H1 (cell line): ENCODE measurements around the gene DRAXIN. TPM values are rescaled to one million over a fixed set of nuclear protein-coding genes. Genes with fewer than 3 reads are reported as not detected.

Source experiments
- CTCF ChIA-PET: fragments of 300-600 bp; sonication (Branson Sonifier 250); formaldehyde crosslinking; loops from one replicate; lab custom pipeline; 2021; ENCODE audit not compliant: partially characterized antibody; lab: Charles Lee
- POLR2A ChIA-PET: fragments of 300-600 bp; sonication (Branson Sonifier 250); formaldehyde crosslinking; loops from one replicate; lab custom pipeline; 2021; ENCODE audit warnings: inconsistent platforms; ENCODE audit not compliant: partially characterized antibody; lab: Charles Lee
- DNase-seq, 2 experiments: peaks; one replicate each; pipeline versions ENCODE4 v3.0.0 to v3.0.0-alpha.2; 2010 to 2022; ENCODE audit warnings: low spot score in 2 of 2, low read depth in 1 of 2, mixed read lengths in 1 of 2
- FAIRE-seq: peaks from 2 replicates; lab custom pipeline; 2011; peaks lifted over from hg19 to GRCh38; lab: Jason Lieb, UNC
- H2AFZ ChIP-seq: 2 replicates; pipeline ENCODE4 v1.8.1; 2012; ENCODE audit warnings: low read length, inconsistent platforms
- H2AK5ac ChIP-seq: 2 replicates; pipeline ENCODE4 v1.6.1; 2013; ENCODE audit warnings: low read depth, low read length
- H2BK120ac ChIP-seq: replicated peaks from 2 replicates; pipeline ENCODE3; 2013; ENCODE audit warnings: low read depth, low read length, inconsistent platforms
- H2BK12ac ChIP-seq: 2 replicates; pipeline ENCODE4 v1.6.1; 2013; ENCODE audit warnings: low read depth, low read length
- H2BK15ac ChIP-seq: 2 replicates; pipeline ENCODE4 v1.6.1; 2013; ENCODE audit warnings: low read length
- H2BK20ac ChIP-seq: 2 replicates; pipeline ENCODE4 v1.6.1; 2013; ENCODE audit warnings: low read length
- H2BK5ac ChIP-seq: 2 replicates; pipeline ENCODE4 v1.6.1; 2013; ENCODE audit warnings: low read depth, low read length
- H3K14ac ChIP-seq: 2 replicates; pipeline ENCODE4 v1.6.1; 2013; ENCODE audit warnings: inconsistent platforms; ENCODE audit not compliant: insufficient read length
- H3K18ac ChIP-seq: 2 replicates; pipeline ENCODE4 v1.6.1; 2013; ENCODE audit warnings: low read length; ENCODE audit errors: extremely low read depth
- H3K23ac ChIP-seq: 2 replicates; pipeline ENCODE4 v1.6.1; 2013; ENCODE audit warnings: inconsistent platforms; ENCODE audit not compliant: insufficient read length
- H3K23me2 ChIP-seq: 2 replicates; pipeline ENCODE4 v1.6.1; 2013; ENCODE audit warnings: low read depth, low read length
- H3K27ac ChIP-seq: 2 replicates; pipeline ENCODE4 v1.6.1; 2011; ENCODE audit warnings: low read depth, low read length, inconsistent platforms
- H3K27me3 ChIP-seq, 4 experiments: replicated peaks in 1 of 4; 1 replicate in 1 of 4; 2 replicates in 3 of 4; pipeline versions ENCODE4 v1.6.1 to v1.8.1; 2011 to 2013; ENCODE audit warnings: low read length in 3 of 4, mild to moderate bottlenecking in 3 of 4, inconsistent platforms in 2 of 4, mixed read lengths in 2 of 4, moderate library complexity in 1 of 4; ENCODE audit not compliant: control insufficient read depth in 3 of 4, insufficient read depth in 3 of 4; ENCODE audit errors: extremely low read depth in 1 of 4
- H3K36me3 ChIP-seq, 4 experiments: 2 replicates each; pipeline versions ENCODE4 v1.6.1 to v1.8.1; 2011 to 2013; ENCODE audit warnings: mild to moderate bottlenecking in 4 of 4, low read length in 3 of 4, moderate library complexity in 2 of 4, control low read depth in 1 of 4, inconsistent platforms in 1 of 4; ENCODE audit not compliant: insufficient read depth in 4 of 4, control insufficient read depth in 2 of 4
- H3K4ac ChIP-seq: replicated peaks from 2 replicates; pipeline ENCODE3; 2013; ENCODE audit warnings: low read length, low read depth, mixed read lengths, inconsistent platforms; ENCODE audit not compliant: insufficient read length
- H3K4me1 ChIP-seq, 4 experiments: replicated peaks in 1 of 4; 1 replicate in 1 of 4; 2 replicates in 3 of 4; pipeline versions ENCODE4 v1.6.1 to v1.8.1; 2011 to 2013; ENCODE audit warnings: low read length in 3 of 4, inconsistent platforms in 2 of 4, mixed read lengths in 1 of 4; ENCODE audit not compliant: insufficient read depth in 4 of 4, control insufficient read depth in 3 of 4
- H3K4me2 ChIP-seq, 2 experiments: 2 replicates each; pipeline versions ENCODE4 v1.6.1 to v1.8.1; 2011 to 2013; ENCODE audit warnings: low read depth in 2 of 2, low read length in 2 of 2, control low read depth in 1 of 2, inconsistent platforms in 1 of 2, mild to moderate bottlenecking in 1 of 2; ENCODE audit not compliant: insufficient read depth in 1 of 2
- H3K4me3 ChIP-seq, 4 experiments: fragments of 200-600, 300-600 bp in 1 of 4; sonication (generic), shearing (Covaris generic), sonication (Bioruptor Twin) in 1 of 4; 2 replicates each; pipeline versions ENCODE4 v1.5.1 to v1.8.1; 2011 to 2016; ENCODE audit warnings: low read length in 4 of 4, low read depth in 3 of 4, control low read depth in 2 of 4, inconsistent platforms in 2 of 4, mild to moderate bottlenecking in 2 of 4, mixed read lengths in 1 of 4, moderate library complexity in 1 of 4; ENCODE audit not compliant: insufficient read depth in 2 of 4; ENCODE audit errors: extremely low read depth in 1 of 4
- H3K56ac ChIP-seq: replicated peaks from 2 replicates; pipeline ENCODE3; 2013; ENCODE audit warnings: low read depth, mild to moderate bottlenecking, mixed read lengths, low read length, inconsistent platforms; ENCODE audit not compliant: insufficient read length
- H3K79me1 ChIP-seq: 2 replicates; pipeline ENCODE4 v1.6.1; 2013; ENCODE audit warnings: low read depth, low read length, control low read depth
- H3K79me2 ChIP-seq, 2 experiments: 2 replicates each; pipeline versions ENCODE4 v1.6.1 to v1.8.1; 2012 to 2013; ENCODE audit warnings: low read length in 2 of 2, mild to moderate bottlenecking in 2 of 2, inconsistent platforms in 1 of 2; ENCODE audit not compliant: insufficient read depth in 2 of 2, control insufficient read depth in 1 of 2
- H3K9ac ChIP-seq, 4 experiments: replicated peaks in 1 of 4; 1 replicate in 1 of 4; 2 replicates in 3 of 4; pipeline versions ENCODE4 v1.6.1 to v1.8.1; 2011 to 2013; ENCODE audit warnings: low read depth in 3 of 4, low read length in 3 of 4, control low read depth in 2 of 4, mild to moderate bottlenecking in 2 of 4, moderate library complexity in 2 of 4, inconsistent platforms in 1 of 4; ENCODE audit errors: extremely low read depth in 1 of 4
- H3K9me3 ChIP-seq, 2 experiments: 2 replicates each; pipeline versions ENCODE4 v1.6.1 to v1.8.1; 2012 to 2013; ENCODE audit warnings: mild to moderate bottlenecking in 2 of 2, moderate library complexity in 2 of 2, control low read depth in 1 of 2, inconsistent platforms in 1 of 2, low read depth in 1 of 2, low read length in 1 of 2, mixed read lengths in 1 of 2; ENCODE audit not compliant: insufficient read depth in 2 of 2
- H4K20me1 ChIP-seq, 2 experiments: replicated peaks in 1 of 2; 2 replicates each; pipeline versions ENCODE3 to v1.8.1; 2011 to 2013; ENCODE audit warnings: inconsistent platforms in 2 of 2, low read length in 2 of 2, mild to moderate bottlenecking in 1 of 2; ENCODE audit not compliant: insufficient read depth in 2 of 2, control insufficient read depth in 1 of 2
- H4K5ac ChIP-seq: 2 replicates; pipeline ENCODE4 v1.6.1; 2013; ENCODE audit warnings: low read length, low read depth, mixed read lengths, inconsistent platforms; ENCODE audit not compliant: insufficient read length
- H4K8ac ChIP-seq: 2 replicates; pipeline ENCODE4 v1.8.0; 2013; ENCODE audit warnings: mild to moderate bottlenecking, moderate library complexity, low read length, inconsistent platforms; ENCODE audit not compliant: insufficient read depth; ENCODE audit errors: extremely low read depth
- H4K91ac ChIP-seq: replicated peaks from 2 replicates; pipeline ENCODE3; 2013; ENCODE audit warnings: low read length, mixed read lengths, inconsistent platforms; ENCODE audit not compliant: insufficient read length
- ASH2L ChIP-seq: fragments of 200-600, 300-600 bp; sonication (generic); IDR thresholded peaks from one replicate; pipeline ENCODE4 v1.7.1; 2017; ENCODE audit warnings: low read length
- BACH1 ChIP-seq: IDR thresholded peaks from 2 replicates; pipeline ENCODE4 v1.6.1; 2012; ENCODE audit warnings: low read length, improper control_type of control experiment
- KDM4A ChIP-seq: IDR thresholded peaks from one replicate; pipeline ENCODE4 v1.7.1; 2012; ENCODE audit warnings: low read depth, mild to moderate bottlenecking, moderate library complexity, low read length, inconsistent platforms; ENCODE audit not compliant: severe bottlenecking
- POLR2A ChIP-seq, 2 experiments: IDR thresholded peaks; 1 replicate in 1 of 2; 2 replicates in 1 of 2; pipeline ENCODE4 v1.6.1; 2011; ENCODE audit warnings: low read depth in 2 of 2, low read length in 2 of 2, mild to moderate bottlenecking in 2 of 2; ENCODE audit errors: control extremely low read depth in 1 of 2
- SAP30 ChIP-seq: fragments of 300-600 bp; sonication (generic); IDR thresholded peaks from 2 replicates; pipeline ENCODE4 v1.7.1; 2012; ENCODE audit warnings: low read length, moderate library complexity, mild to moderate bottlenecking, inconsistent platforms; ENCODE audit not compliant: insufficient read depth, insufficient replicate concordance
- SIN3A ChIP-seq, 2 experiments: IDR thresholded peaks in 1 of 2; conservative IDR thresholded peaks in 1 of 2; 2 replicates each; pipeline ENCODE4 v1.6.1; 2011 to 2012; ENCODE audit warnings: low read length in 2 of 2, improper control_type of control experiment in 1 of 2, low read depth in 1 of 2, mild to moderate bottlenecking in 1 of 2
- SP4 ChIP-seq: IDR thresholded peaks from 2 replicates; pipeline ENCODE4 v1.6.1; 2012; ENCODE audit warnings: low read length, inconsistent platforms
- TAF1 ChIP-seq: IDR thresholded peaks from 2 replicates; pipeline ENCODE4 v1.6.1; 2011; ENCODE audit warnings: mild to moderate bottlenecking, low read depth, low read length
- WGBS, 2 experiments: shearing (Covaris generic) in 1 of 2; methylation state at CpG; one replicate each; pipeline versions ENCODE4 v1.1.6 to v1.1.7; 2013 to 2015; ENCODE audit warnings: low lambda C conversion rate in 2 of 2, mixed read lengths in 2 of 2, inconsistent platforms in 1 of 2, low coverage in 1 of 2, missing lambda C conversion rate in 1 of 2; ENCODE audit not compliant: insufficient replicate concordance in 2 of 2, insufficient coverage in 1 of 2, insufficient read length in 1 of 2; ENCODE audit errors: extremely low coverage in 1 of 2, missing lambda C conversion rate in 1 of 2; 5-methylcytosine and 5-hydroxymethylcytosine counted together
- polyA plus RNA-seq, 7 experiments: library from polyadenylated mRNA; depleted of rRNA in 3 of 7; stranded (reverse) in 5 of 7; unstranded in 2 of 7; fragments of >200 nt in 5 of 7; fragments of 200-250 nt in 2 of 7; gene quantifications; 1 replicate in 5 of 7; 2 replicates in 1 of 7; 4 replicates in 1 of 7; pipeline versions ENCODE4 v1.2.1 to v1.2.3, GENCODE V29; 2011 to 2013; ENCODE audit warnings: missing spikeins in 2 of 7, mixed read lengths in 2 of 7
- total RNA-seq: library from RNA; stranded (reverse); fragmentation: NEBNext Ultra II Directional; extraction: Animal tissue kit (Norgen Biotek cat#: 25700); gene quantifications from 2 replicates; pipeline ENCODE4 v1.2.1, GENCODE V29; 2021
- TF ChIP-seq, protein P1 (sequence below): IDR thresholded peaks from 2 replicates; pipeline ENCODE4 v1.6.1; 2012; ENCODE audit warnings: inconsistent platforms

DRAXIN gene
- total and polyA plus RNA-seq, 2 of the 8 experiments (the other 6 are each of a cell fraction or from before 2014, with no cell fraction given), result 4.6 to 17.6 TPM

DNA sequence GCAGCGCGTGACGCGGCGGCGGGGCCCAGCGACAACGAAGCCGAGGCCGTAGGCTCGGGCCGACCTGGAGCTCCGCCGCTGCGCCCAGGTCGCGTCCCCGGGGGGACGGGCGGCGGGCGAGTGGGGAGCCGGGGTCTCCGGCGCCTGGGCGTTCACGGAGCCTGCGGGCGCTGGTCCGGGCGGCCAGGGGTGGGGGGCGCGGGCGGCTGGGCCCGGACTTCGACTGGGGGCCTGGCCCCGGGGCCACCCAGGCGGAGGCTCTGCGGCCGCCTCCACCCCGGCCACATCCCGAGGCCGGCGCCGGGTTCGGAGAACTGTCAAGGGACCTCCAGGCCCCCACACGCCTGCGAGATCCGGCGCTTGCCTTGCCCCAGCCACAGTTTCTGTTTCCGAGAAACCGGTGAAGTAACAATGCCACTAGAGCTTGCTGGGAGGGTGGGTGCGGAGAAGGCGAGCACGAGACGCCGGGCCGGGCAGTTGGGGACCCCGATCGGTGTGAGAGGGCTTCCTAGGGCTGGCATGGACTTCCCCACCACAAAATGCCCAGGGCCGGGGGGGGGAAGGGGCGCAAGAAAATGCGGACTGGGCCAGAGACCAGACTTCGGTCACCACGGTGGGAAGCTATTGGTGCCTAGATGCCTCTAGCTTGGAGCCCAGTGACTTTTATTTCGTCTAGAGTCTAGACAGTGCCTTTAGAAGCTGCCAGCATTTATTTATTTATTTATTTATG is 27.0 kb upstream of the DRAXIN start:
- Histone ChIP-seq H2BK5ac (no peak overlapping the region), H2AFZ (no peak overlapping the region), H3K56ac (no peak overlapping the region), H3K18ac (peak overlapping the region; percentile 60; the same call in 1 of the 2 replicates), H3K14ac (no peak overlapping the region), H3K36me3 (peaks cover 2 to 26% (median 4%) of the 10 kb centered on the region in 4 experiments; a peak in 5 of 8 replicates), H2BK120ac (no peak overlapping the region), H2AK5ac (no peak overlapping the region), H3K23me2 (0 out of 2 replicates have a peak, but pooled peaks cover 2% of the 10 kb centered on the region), H4K5ac (peak overlapping the region; percentile 10), H3K27ac (no peak overlapping the region; the same call in 1 of the 2 replicates), H3K9me3 (no peaks in the 10 kb centered on the region), H3K9ac (peak overlapping the region in 1 of 4 experiments; percentile 47; a peak in 1 of 7 replicates), H3K4me1 (no peaks in the 10 kb centered on the region; a peak in 2 of 7 replicates), H2BK12ac (no peak overlapping the region), H4K91ac (no peak overlapping the region), H3K4ac (no peak overlapping the region), H2BK15ac (no peak overlapping the region), H3K27me3 (no peaks in the 10 kb centered on the region; a peak in 1 of 7 replicates), H3K4me3 (peak overlapping the region; percentile 15 to 59 (median 22); a peak in 7 of 8 replicates), H3K79me1 (no peaks in the 10 kb centered on the region; the same call in 1 of the 2 replicates), H4K8ac (peak overlapping the region; percentile 79; the same call in 1 of the 2 replicates), H3K79me2 (no peaks in the 10 kb centered on the region), H3K23ac (no peak overlapping the region), H2BK20ac (no peak overlapping the region), H3K4me2 (peak overlapping the region; percentile 58 to 90), H4K20me1 (peaks cover 4 to 15% of the 10 kb centered on the region in 2 experiments)
- FAIRE-seq, result no peak
- TF ChIP-seq SP4 (no peak), BACH1 (no peak), SAP30 (no peak), POLR2A (IDR thresholded peaks at IDR 0.05; ENCODE audit: control extremely low read depth in 1 of 2, low read depth in 2 of 2, low read length in 2 of 2) (peak in 1 of 2 experiments; percentile 7; a peak in 1 of 3 replicates), TAF1 (peak; percentile 29; the same call in 1 of the 2 replicates), SIN3A (conservative IDR thresholded peaks at IDR 0.05 in 1 of 2, IDR thresholded peaks at IDR 0.05 in 1 of 2; ENCODE audit: low read depth in 1 of 2, low read length in 2 of 2) (0 out of 4 replicates have a peak, but pooled peaks of 1 of the 2 experiments have one; percentile 13), KDM4A (peak; percentile 31), ASH2L (peak; percentile 34)
- TF ChIP-seq, protein P1, sequence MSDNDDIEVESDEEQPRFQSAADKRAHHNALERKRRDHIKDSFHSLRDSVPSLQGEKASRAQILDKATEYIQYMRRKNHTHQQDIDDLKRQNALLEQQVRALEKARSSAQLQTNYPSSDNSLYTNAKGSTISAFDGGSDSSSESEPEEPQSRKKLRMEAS, result 0 out of 2 replicates have a peak, but pooled peaks have one; percentile 16
- peak in 1 of 2 experiments; percentile 78 for DNase-seq
- ChIA-PET CTCF (interaction anchor here (0.6 to 7.1 kb wide), 18 partner anchors 10 to 211 kb away, joined by 3 to 104 read pairs (median 10); partner anchors contain the start of genes AGTRAP, FBXO2, FBXO44 and MAD2L2), POLR2A (interaction anchor here (0.7 to 30.0 kb wide), 20 partner anchors 10 to 188 kb away, joined by 3 to 1025 read pairs (median 8); partner anchors contain the start of genes DRAXIN, FBXO2, FBXO44 and MAD2L2)
- 12% methylated on average over 30 of the region's 66 CpGs; no CpG with 5 or more reads in 1 of the 2 experiments for WGBS, 2 experiments
